Right cardiac atrium (tissue), 5 donors: Measurements from ENCODE around the gene SULT1C3. TPM values are rescaled to one million over a fixed set of nuclear protein-coding genes. Genes with fewer than 3 reads are reported as not detected.

Experiments
- ATAC-seq, 2 donors: fragments of 200-7000 bp; cut with Tn5 transposase; one replicate each; pipeline versions ENCODE4 v1.8.0 to v1.9.1; 2020; ENCODE audit warnings: moderate library complexity in 2 of 2, mild to moderate bottlenecking in 1 of 2
- DNase-seq, 3 donors: peaks; one replicate each; pipeline ENCODE4 v3.0.0-alpha.2; 2020
- H3K27ac ChIP-seq: one replicate; pipeline ENCODE4 v1.5.1; 2013; ENCODE audit warnings: mild to moderate bottlenecking, low read length, control low read depth, moderate library complexity
- H3K27me3 ChIP-seq: one replicate; pipeline ENCODE4 v1.6.1; 2013; ENCODE audit not compliant: control insufficient read depth, insufficient read depth
- H3K4me1 ChIP-seq: one replicate; pipeline ENCODE4 v1.6.1; 2013; ENCODE audit warnings: low read length; ENCODE audit not compliant: control insufficient read depth, insufficient read depth
- H3K4me3 ChIP-seq: one replicate; pipeline ENCODE4 v1.5.1; 2013; ENCODE audit warnings: low read length, control low read depth
- H3K9me3 ChIP-seq: one replicate; pipeline ENCODE4 v1.6.1; 2013; ENCODE audit warnings: low read length; ENCODE audit not compliant: control insufficient read depth
- WGBS: extraction: QIAGEN DNeasy Blood & Tissue Kit; methylation state at CpG from one replicate; pipeline ENCODE4 v1.1.7; 2013; 5-methylcytosine and 5-hydroxymethylcytosine counted together
- intact Hi-C, 4 donors: fragments of 100-400 bp; cut with DNase I; formaldehyde crosslinking; loops; one replicate each; pipeline versions ENCODE4 v1.11.0 to v1.14.0; 2022 to 2023
- long read RNA-seq, 4 donors: library from polyadenylated mRNA; unstranded; transcript quantifications; one replicate each; pipeline ENCODE4 v2.0.0, GENCODE V29; 2020 to 2021
- polyA plus RNA-seq: library from polyadenylated mRNA; stranded (reverse); fragments of 200-250 nt; gene quantifications from one replicate; pipeline ENCODE4 v1.2.3, GENCODE V29; 2013
- total RNA-seq, 4 donors: library from RNA; stranded (reverse); fragmentation: NEBNext Ultra II Directional; extraction: Animal tissue kit (Norgen Biotek cat#: 25700); gene quantifications; one replicate each; pipeline ENCODE4 v1.2.1, GENCODE V29; 2021
- donor health status: healthy with polysubstance abuse.
- donor health status: DM: no; HTN: yes; CAD: no.
- donor health status: DM: no; HTN: no; CAD: no.
- donor health status: DM: no; HTN: yes; CAD: no; lungs with severe emphysema.
- donor health status: DM: yes; HTN: yes; CAD: no.

The SULT1C3 gene
- total RNA-seq, result not detected
- polyA plus RNA-seq, result not detected
- long read RNA-seq, donor 1, result 0 reads
- long read RNA-seq, donor 2, result 0 reads
- long read RNA-seq, donor 3, result 0 reads
- long read RNA-seq, donor 4, result 0 reads

DNA sequence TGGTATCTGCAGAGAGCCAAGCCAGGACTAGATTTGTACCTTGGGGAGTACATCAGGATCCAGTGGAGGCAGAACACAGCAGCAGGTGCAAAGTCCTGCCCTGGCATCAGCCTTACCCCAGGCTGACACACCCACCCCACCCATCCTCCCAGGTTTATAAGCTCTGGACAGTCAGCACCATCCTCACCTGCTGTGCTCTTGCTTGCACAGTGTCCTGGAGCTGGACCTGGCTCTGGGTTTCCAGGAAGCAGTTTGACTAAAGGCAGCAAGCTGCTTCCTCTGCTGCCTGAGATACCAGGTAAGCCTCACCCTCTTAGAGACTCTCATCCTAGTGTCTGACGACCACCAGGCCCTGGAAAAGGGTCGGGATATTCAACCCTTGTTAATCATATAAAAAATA lies at the start of gene SULT1C3:
TSS of gene SULT1C3 (plus strand) at position 183 of the 400 bp plus-strand sequence. CDS start 7,227 bp downstream, outside the sequence.
- ATAC-seq, result no peak
- intact Hi-C loops, result no loop called here

GRCh38 chr2:108193251-108193650 lies 46.5 kb upstream of the SULT1C3 start:
- Histone ChIP-seq H3K27me3 (no peaks in the 10 kb centered on the region), H3K4me3 (no peak overlapping the region), H3K4me1 (peaks cover 1% of the 10 kb centered on the region), H3K9me3 (no peaks in the 10 kb centered on the region), H3K27ac (no peak overlapping the region)
- WGBS, result 70% methylated on average over 3 of the region's 3 CpGs
- DNase-seq, result no peak
- intact Hi-C loops, result no loop called here
- no peak for ATAC-seq

More for the DNA sequence above, at the start of gene SULT1C3:
- peaks cover 4% of the 10 kb centered on the region for H3K9me3 ChIP-seq
- DNase-seq, result no peak
- no peaks in the 10 kb centered on the region for H3K4me1 ChIP-seq
- H3K27ac ChIP-seq, result no peak within 1 kb of the TSS
- H3K27me3 ChIP-seq, result no peaks in the 10 kb centered on the region
- WGBS, result 81% methylated on average over 2 of the region's 2 CpGs
- H3K4me3 ChIP-seq, result no peak within 1 kb of the TSS

DNA sequence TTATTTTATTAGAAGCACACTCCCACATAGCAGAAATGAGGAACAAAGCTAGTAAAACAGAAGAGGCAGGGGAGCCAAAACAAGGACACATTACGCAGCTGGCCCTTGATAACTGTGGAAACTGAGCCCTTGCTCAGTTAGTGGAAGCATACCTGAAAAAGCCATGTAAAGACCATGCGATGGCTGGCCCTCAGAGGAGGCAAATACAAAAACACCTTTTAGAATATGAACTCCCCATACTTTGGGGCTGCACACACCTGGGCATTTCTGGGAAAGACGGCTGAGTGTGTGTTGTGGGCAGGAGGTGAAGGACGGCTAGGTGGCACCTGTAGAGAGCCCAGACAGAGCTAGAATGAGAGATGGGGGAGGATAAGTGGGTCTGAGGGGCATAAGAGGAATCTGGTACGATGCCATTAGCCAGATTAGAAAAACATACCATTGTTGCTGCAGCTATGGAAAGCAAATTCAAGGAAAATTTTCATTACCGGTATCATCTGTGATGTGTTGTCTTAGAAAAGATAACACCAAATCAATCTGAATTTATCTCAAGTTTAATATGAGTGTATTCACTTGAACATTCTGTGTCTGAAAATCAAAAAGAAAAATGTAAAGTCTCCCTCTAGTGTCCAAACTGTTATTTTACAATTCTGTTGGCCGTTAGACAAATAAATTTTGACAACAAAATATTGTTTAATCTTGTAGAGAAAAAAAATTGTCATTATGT lies 45.2 kb upstream of the SULT1C3 start:
- DNase-seq (no peak), ATAC-seq (no peak)
- no peak overlapping the region for H3K4me3 ChIP-seq
- H3K4me1 ChIP-seq, result peaks cover 1% of the 10 kb centered on the region
- WGBS, result 56% methylated on average over 7 of the region's 7 CpGs
- H3K27me3 ChIP-seq, result no peaks in the 10 kb centered on the region
- H3K9me3 ChIP-seq, result no peaks in the 10 kb centered on the region
- no peak overlapping the region for H3K27ac ChIP-seq
- intact Hi-C loops, result no loop called here

DNA sequence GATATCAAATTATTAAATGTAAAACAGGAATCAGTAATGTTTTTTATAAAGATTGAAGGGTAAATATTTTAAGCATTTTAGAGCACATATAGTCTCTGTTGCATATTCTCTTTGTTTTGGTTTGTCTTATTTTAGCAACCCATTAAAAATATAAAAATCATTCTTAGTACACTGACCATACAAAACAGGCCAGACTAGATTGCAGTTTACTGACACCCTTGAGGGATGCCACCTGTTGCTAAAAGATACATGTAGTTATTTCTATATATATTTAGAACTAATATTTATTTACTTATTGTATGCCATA lies 44.7 kb upstream of the SULT1C3 start:
- intact Hi-C loops, result no loop called here
- DNase-seq (no peak), ATAC-seq (no peak)
- Histone ChIP-seq H3K4me1 (peaks cover 1% of the 10 kb centered on the region), H3K27ac (no peak overlapping the region), H3K27me3 (no peaks in the 10 kb centered on the region), H3K4me3 (no peak overlapping the region), H3K9me3 (no peaks in the 10 kb centered on the region)

DNA sequence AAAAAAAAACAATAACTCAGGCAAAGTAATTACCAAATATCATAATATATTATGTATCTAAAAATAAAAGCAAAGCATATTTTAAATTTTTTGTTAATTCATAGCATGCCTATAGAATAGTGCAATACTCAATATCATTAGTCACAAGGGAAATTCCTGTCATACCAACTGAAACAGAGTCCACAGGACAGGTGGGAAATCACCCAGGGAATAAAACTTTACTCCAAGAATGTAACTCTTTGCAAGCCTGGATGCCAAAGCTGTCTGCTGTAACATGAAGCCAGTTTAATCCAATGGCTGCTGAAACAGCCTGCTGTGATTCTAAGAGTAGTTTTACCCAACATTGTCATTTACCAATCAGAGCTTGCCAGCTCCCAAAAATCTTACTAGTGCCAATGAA lies 40.0 kb upstream of the SULT1C3 start:
- H3K4me1 ChIP-seq, result no peaks in the 10 kb centered on the region
- no peaks in the 10 kb centered on the region for H3K27me3 ChIP-seq
- intact Hi-C loops, result no loop called here
- no peak for DNase-seq
- H3K27ac ChIP-seq, result no peak overlapping the region
- ATAC-seq, result no peak
- no peaks in the 10 kb centered on the region for H3K9me3 ChIP-seq
- H3K4me3 ChIP-seq, result no peak overlapping the region

GRCh38 chr2:108200569-108200968 lies 39.2 kb upstream of the SULT1C3 start:
- intact Hi-C loops, result no loop called here
- ATAC-seq, result no peak
- WGBS, result 85% methylated on average over 7 of the region's 7 CpGs

GRCh38 chr2:108212671-108213070 lies 27.1 kb upstream of the SULT1C3 start:
- 87% methylated on average over 3 of the region's 3 CpGs for WGBS

More at GRCh38 chr2:108200569-108200968, 39.2 kb upstream of the SULT1C3 start:
- Histone ChIP-seq H3K4me1 (no peaks in the 10 kb centered on the region), H3K27ac (no peak overlapping the region), H3K27me3 (no peaks in the 10 kb centered on the region), H3K4me3 (no peak overlapping the region), H3K9me3 (no peaks in the 10 kb centered on the region)
- no peak for DNase-seq

GRCh38 chr2:108215794-108216211 lies 24.0 kb upstream of the SULT1C3 start:
- no peaks in the 10 kb centered on the region for H3K9me3 ChIP-seq
- no peak overlapping the region for H3K27ac ChIP-seq
- 50% methylated on average over 3 of the region's 3 CpGs for WGBS
- no peaks in the 10 kb centered on the region for H3K4me1 ChIP-seq
- intact Hi-C loops, result no loop called here
- DNase-seq (no peak), ATAC-seq (peak; percentile 55 to 74)
- no peak overlapping the region for H3K4me3 ChIP-seq
- H3K27me3 ChIP-seq, result no peaks in the 10 kb centered on the region

More at GRCh38 chr2:108212671-108213070, 27.1 kb upstream of the SULT1C3 start:
- H3K27ac ChIP-seq, result no peak overlapping the region
- no peak for DNase-seq
- H3K4me3 ChIP-seq, result no peak overlapping the region
- intact Hi-C loops, result no loop called here
- no peaks in the 10 kb centered on the region for H3K9me3 ChIP-seq
- no peaks in the 10 kb centered on the region for H3K4me1 ChIP-seq
- no peak for ATAC-seq
- no peaks in the 10 kb centered on the region for H3K27me3 ChIP-seq

DNA sequence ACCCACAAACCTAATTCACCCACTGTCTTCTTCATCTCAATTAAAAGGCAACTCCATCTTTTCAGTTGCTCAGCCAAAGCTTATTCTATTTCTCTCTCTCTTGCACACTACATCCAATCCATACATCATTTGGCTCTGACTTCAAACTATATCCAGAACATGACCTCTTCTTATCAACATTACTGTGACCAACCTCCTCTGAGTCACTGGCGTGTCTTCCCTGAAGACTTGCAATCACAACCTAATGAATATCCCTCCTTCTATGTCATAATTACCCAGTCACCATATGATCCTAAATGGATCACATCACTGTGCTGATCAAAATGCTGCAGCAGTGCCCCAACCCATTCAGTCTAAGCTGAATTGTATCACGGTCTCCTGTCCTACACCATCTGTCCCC lies 22.6 kb upstream of the SULT1C3 start:
- no peaks in the 10 kb centered on the region for H3K4me1 ChIP-seq
- no peaks in the 10 kb centered on the region for H3K9me3 ChIP-seq
- DNase-seq (no peak), ATAC-seq (no peak)
- 82% methylated on average over 2 of the region's 2 CpGs for WGBS
- H3K4me3 ChIP-seq, result no peak overlapping the region
- no peak overlapping the region for H3K27ac ChIP-seq
- intact Hi-C loops, result no loop called here
- H3K27me3 ChIP-seq, result no peaks in the 10 kb centered on the region

DNA sequence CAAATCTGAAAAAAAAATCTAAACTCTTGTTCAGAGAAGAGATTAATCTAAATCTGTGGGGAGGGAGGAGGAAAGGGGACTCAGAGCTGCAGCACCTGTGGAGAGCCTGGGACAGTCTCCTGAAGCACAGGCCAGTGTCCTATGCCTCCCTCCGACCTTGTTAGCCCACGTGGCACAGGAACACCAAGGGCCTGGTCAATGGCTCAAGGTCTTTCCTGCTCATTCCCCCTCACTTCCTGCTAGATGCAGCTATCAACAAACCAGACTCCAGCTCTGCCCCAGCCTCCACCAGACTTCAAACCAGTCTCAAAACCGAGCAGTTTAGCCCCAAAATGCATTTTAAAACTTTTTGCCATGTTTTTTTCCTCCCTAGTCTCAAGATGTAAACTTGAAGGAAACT lies 20.1 kb upstream of the SULT1C3 start:
- H3K4me3 ChIP-seq, result no peak overlapping the region
- H3K27me3 ChIP-seq, result no peaks in the 10 kb centered on the region
- no peak overlapping the region for H3K27ac ChIP-seq
- DNase-seq (no peak), ATAC-seq (no peak)
- intact Hi-C loops, result no loop called here
- peaks cover 2% of the 10 kb centered on the region for H3K9me3 ChIP-seq
- H3K4me1 ChIP-seq, result no peaks in the 10 kb centered on the region
- WGBS, result 40% methylated on average over 3 of the region's 3 CpGs

DNA sequence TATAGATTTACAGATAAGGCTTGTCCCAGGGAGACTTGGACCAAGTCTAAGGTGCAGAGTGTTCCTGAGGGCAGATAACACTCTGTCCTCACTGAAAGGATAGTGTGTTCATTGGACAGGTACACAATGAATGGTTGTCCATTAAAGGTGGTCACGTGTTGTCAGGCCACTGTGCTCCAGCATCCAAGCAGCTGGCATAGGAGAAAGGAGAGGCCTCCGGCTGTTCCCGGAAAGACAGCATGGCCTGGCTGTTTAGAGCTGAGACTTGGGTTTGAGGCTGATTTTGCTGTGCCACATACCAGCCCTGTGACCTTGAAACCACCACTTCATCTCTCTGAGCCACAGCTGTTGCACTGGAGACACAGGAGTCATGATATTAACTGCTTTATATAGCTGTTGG lies 19.6 kb upstream of the SULT1C3 start:
- no peak overlapping the region for H3K4me3 ChIP-seq
- ATAC-seq (no peak), DNase-seq (no peak)
- H3K9me3 ChIP-seq, result peaks cover 2% of the 10 kb centered on the region
- no peaks in the 10 kb centered on the region for H3K27me3 ChIP-seq
- no peak overlapping the region for H3K27ac ChIP-seq
- 86% methylated on average over 3 of the region's 3 CpGs for WGBS
- H3K4me1 ChIP-seq, result no peaks in the 10 kb centered on the region
- intact Hi-C loops, result no loop called here
